ENCODE data around the gene RAF1.
"Not testable (repeated sequence)": the region's sequence is repeated elsewhere in the genome, so short reads cannot be mapped to it uniquely, and the experiment has no call there.

RAF1 gene

GRCh38 chr3:12663936-12664908 lies at the start of gene RAF1:
Gene RAF1, minus strand, starts transcription at chr3:12664117. Its CDS starts 45,396 bp downstream, at chr3:12618721.
- peak; percentile 99 for DNase-seq (ENCODE audit: low read depth)

GRCh38 chr3:12710062-12710461 lies 46.1 kb upstream of the RAF1 start:
- DNase-seq (ENCODE audit: low read depth), result no peak

GRCh38 chr3:12709334-12709733 lies 45.4 kb upstream of the RAF1 start:
- no peak for DNase-seq (ENCODE audit: low read depth)

GRCh38 chr3:12708584-12709192 lies 44.8 kb upstream of the RAF1 start:
- DNase-seq (ENCODE audit: low read depth), result peak; percentile 56

- peak; percentile 26 for DNase-seq (ENCODE audit: low read depth)
Observed at GRCh38 chr3:12707449-12707848, 43.5 kb upstream of the RAF1 start.

- DNase-seq (ENCODE audit: low read depth), result peak; percentile 46
Observed at GRCh38 chr3:12706504-12707253, 42.8 kb upstream of the RAF1 start.

- peak; percentile 21 for DNase-seq (ENCODE audit: low read depth)
Observed at GRCh38 chr3:12705981-12706380, 42.1 kb upstream of the RAF1 start.

GRCh38 chr3:12705374-12705926 lies 41.5 kb upstream of the RAF1 start:
- no peak for DNase-seq (ENCODE audit: low read depth)

- DNase-seq (ENCODE audit: low read depth), result no peak
Observed at GRCh38 chr3:12702501-12702900, 38.6 kb upstream of the RAF1 start.

GRCh38 chr3:12701601-12702000 lies 37.7 kb upstream of the RAF1 start:
- DNase-seq (ENCODE audit: low read depth), result not testable (repeated sequence)

- DNase-seq (ENCODE audit: low read depth), result no peak
Observed at GRCh38 chr3:12700800-12701199, 36.9 kb upstream of the RAF1 start.

- no peak for DNase-seq (ENCODE audit: low read depth)
Observed at GRCh38 chr3:12695916-12696315, 32.0 kb upstream of the RAF1 start.

GRCh38 chr3:12695112-12695511 lies 31.2 kb upstream of the RAF1 start:
- DNase-seq (ENCODE audit: low read depth), result no peak

GRCh38 chr3:12692444-12692843 lies 28.5 kb upstream of the RAF1 start:
- DNase-seq (ENCODE audit: low read depth), result no peak

GRCh38 chr3:12689997-12690711 lies 26.2 kb upstream of the RAF1 start:
- DNase-seq (ENCODE audit: low read depth), result no peak

GRCh38 chr3:12687948-12688347 lies 24.0 kb upstream of the RAF1 start:
- no peak for DNase-seq (ENCODE audit: low read depth)

- DNase-seq (ENCODE audit: low read depth), result no peak
Observed at GRCh38 chr3:12686096-12686495, 22.2 kb upstream of the RAF1 start.

GRCh38 chr3:12681943-12682390 lies 18.1 kb upstream of the RAF1 start:
- DNase-seq (ENCODE audit: low read depth), result peak; percentile 86

GRCh38 chr3:12681089-12681942 lies 17.4 kb upstream of the RAF1 start:
- DNase-seq (ENCODE audit: low read depth), result no peak

GRCh38 chr3:12679468-12679867 lies 15.6 kb upstream of the RAF1 start:
- peak; percentile 85 for DNase-seq (ENCODE audit: low read depth)
